22Rv1 (cell line): ENCODE data around the gene FAM3C.

Experiments
- CTCF ChIP-seq: fragments of 450-650 bp; IDR thresholded peaks from 2 replicates; pipeline ENCODE4 v1.5.1; 2017; ENCODE audit warnings: mild to moderate bottlenecking
- ZFX ChIP-seq: fragments of 450-650 bp; IDR thresholded peaks from 2 replicates; pipeline ENCODE4 v1.6.1; 2017; ENCODE audit warnings: antibody characterized with exemption, borderline replicate concordance

DNA sequence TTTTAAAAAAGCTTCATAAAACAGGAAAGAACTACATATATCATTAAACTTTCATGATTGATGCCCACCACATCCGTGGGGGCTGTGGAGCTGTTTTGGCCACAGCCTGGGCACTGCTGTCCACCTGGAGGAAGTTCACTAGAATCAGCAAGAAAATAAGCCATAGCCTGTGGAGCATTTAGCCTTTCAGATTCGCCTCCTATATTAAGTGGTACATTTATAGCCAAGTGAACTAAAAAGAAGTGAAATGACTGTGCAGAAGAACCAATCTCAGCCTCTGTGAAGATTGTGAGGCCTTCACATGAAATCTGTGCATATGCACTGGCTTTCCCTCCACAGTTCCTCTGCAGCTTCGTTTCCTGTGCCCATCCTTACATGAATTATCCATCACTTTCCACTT lies 43.8 kb downstream of the FAM3C start:
- TF ChIP-seq CTCF, result no peak
- TF ChIP-seq ZFX, result no peak
